ENCODE data around the gene MMP24.

DNA sequence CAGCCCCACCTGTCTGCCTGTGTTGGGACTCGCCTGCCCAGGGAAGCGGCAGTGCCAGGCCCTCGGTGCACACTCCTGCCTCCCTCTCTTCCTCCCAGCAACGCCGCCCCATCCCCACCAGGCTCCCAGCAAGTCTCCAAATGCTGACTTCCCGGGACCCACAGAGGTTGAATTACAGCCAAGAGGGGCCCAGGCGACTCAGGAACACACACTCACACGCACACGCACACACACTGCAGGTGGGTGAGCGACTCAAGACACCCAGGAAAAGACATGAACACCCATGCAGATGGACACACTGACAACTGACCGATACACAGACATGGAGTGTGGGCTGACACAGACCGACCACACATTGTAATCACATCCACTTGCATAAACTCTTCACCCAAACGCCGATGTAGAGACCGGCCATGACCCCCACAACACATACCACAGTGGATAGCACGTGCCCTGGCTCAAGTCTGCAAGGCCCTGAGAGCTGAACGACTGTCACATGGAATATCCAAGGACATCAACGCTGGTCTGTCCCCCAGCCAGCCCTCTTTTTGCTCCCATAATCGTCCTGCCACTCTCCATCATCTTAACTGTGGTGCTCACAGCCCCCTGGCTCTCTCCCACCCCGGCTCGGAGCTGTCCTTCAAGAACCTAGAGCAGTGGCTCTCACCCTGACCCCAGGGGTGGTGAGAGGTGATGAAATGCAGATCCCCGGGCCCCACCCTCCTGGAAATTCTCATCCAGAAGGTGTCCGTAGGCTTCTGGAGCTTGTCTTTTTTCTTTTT, 66.2 kb downstream of the MMP24 start:
- TF ChIP-seq, protein P1, sequence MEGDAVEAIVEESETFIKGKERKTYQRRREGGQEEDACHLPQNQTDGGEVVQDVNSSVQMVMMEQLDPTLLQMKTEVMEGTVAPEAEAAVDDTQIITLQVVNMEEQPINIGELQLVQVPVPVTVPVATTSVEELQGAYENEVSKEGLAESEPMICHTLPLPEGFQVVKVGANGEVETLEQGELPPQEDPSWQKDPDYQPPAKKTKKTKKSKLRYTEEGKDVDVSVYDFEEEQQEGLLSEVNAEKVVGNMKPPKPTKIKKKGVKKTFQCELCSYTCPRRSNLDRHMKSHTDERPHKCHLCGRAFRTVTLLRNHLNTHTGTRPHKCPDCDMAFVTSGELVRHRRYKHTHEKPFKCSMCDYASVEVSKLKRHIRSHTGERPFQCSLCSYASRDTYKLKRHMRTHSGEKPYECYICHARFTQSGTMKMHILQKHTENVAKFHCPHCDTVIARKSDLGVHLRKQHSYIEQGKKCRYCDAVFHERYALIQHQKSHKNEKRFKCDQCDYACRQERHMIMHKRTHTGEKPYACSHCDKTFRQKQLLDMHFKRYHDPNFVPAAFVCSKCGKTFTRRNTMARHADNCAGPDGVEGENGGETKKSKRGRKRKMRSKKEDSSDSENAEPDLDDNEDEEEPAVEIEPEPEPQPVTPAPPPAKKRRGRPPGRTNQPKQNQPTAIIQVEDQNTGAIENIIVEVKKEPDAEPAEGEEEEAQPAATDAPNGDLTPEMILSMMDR (IDR thresholded peaks at IDR 0.05) = no peak
- TF ChIP-seq EZH2 (IDR thresholded peaks at IDR 0.05) = no peak

All from neural progenitor cell (in vitro differentiated cells).